Measurements from ENCODE around the gene SLC35D2. TPM values are rescaled to one million over a fixed set of nuclear protein-coding genes. Genes with fewer than 3 reads are reported as not detected.

Gene SLC35D2
- total RNA-seq, 2 donors from 2014 or later, result 1.5 to 1.8 TPM

DNA sequence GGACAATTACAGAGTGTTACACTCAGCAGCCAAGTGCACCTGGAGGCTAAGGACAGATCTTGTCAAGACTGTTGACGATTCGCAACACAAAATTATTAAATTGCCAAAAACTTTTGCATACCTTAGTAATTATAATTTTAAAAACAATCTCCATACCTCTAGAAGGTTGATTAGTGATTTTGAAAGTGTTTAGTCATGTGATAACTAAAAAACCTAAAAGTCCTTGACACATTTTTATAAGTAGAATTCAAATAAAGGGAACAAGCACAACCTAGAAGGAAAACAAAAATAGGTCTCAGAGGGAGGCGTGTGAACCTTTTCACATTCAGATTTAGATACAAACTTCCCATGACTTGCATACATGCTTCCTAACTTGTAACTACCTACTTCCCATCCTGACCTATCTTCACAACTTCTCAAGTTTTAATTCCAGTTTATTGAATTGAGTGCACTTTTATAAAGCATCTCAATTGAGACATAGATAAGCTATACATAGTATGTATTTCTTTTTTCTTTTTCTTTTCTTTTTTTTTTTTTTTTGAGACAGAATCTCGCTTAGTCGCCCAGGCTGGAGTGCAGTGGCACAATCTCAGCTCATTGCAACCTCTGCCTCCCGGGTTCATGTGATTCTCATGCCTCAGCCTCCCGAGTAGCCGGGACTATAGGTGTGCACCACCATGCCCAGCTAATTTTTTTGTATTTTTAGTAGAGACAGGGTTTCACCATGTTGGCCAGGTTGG, 28.8 kb upstream of the SLC35D2 start:
- DNase-seq (ENCODE audit: low spot score in 2 of 2), result no peak
- ATAC-seq, result no peak
- Mint-ChIP-seq H3K36me3 (peaks cover 16 to 25% of the 10 kb centered on the region in 2 donors), H3K27ac (no peak overlapping the region), H3K9me3 (no peaks in the 10 kb centered on the region)

DNA sequence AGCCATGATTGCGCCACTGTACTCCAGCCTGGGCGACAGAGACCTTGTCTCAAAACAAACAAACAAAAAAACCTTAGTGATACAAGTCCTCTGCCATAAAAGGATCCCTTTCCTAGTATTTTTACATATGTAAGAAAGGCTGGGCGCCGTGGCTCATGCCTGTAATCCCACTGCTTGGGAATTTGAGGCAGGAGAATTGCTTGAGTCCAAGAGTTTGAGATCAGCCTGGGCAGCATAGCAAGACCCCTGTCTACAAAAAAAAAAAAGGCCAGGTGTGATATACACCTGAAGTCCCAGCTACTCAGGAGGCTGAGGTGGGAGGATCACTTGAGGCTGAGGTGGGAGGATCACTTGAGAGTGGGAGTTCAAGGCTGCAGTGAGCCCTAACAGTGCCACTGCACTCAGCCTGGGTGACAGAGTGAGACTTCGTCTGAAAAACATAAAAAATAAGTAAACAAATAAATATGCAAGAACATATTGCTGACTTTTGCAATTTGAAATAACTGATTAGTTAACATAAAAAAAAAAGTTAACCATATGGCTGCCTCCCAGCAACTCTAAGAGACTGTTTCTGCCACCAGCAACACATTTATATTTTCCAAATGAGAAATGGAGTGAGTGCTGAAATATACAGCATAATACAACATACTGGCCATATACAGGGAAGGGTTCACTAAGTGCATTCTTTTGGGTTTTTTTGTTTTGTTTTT, 27.8 kb upstream of the SLC35D2 start:
- Mint-ChIP-seq H3K36me3 (peaks cover 12 to 23% of the 10 kb centered on the region in 2 donors), H3K27ac (no peak overlapping the region), H3K9me3 (no peaks in the 10 kb centered on the region)
- ATAC-seq (no peak), DNase-seq (ENCODE audit: low spot score in 2 of 2) (no peak)

GRCh38 chr9:96408409-96409280, 25.1 kb upstream of the SLC35D2 start:
- Mint-ChIP-seq H3K27ac (peak overlapping the region in 1 of 2 donors; percentile 29), H3K9me3 (no peaks in the 10 kb centered on the region), H3K36me3 (peaks cover 12 to 23% of the 10 kb centered on the region in 2 donors)
- DNase-seq (ENCODE audit: low spot score in 2 of 2) (no peak), ATAC-seq (peak; percentile 34 to 56)

- H3K36me3 Mint-ChIP-seq, result peaks cover 20 to 22% of the 10 kb centered on the region in 2 donors
- peak overlapping the region in 1 of 2 donors; percentile 77 for H3K27ac Mint-ChIP-seq
- DNase-seq (ENCODE audit: low spot score in 2 of 2) (no peak), ATAC-seq (no peak)
- H3K9me3 Mint-ChIP-seq, result no peaks in the 10 kb centered on the region
These were observed 16.8 kb upstream of the SLC35D2 start for GRCh38 chr9:96400132-96400910.

GRCh38 chr9:96399325-96399633, 15.8 kb upstream of the SLC35D2 start:
- peaks cover 23 to 26% of the 10 kb centered on the region in 2 donors for H3K36me3 Mint-ChIP-seq
- ATAC-seq (no peak), DNase-seq (ENCODE audit: low spot score in 2 of 2) (no peak)
- H3K27ac Mint-ChIP-seq, result peak overlapping the region in 1 of 2 donors; percentile 77
- H3K9me3 Mint-ChIP-seq, result no peaks in the 10 kb centered on the region

- Mint-ChIP-seq H3K36me3 (peaks cover 23 to 26% of the 10 kb centered on the region in 2 donors), H3K27ac (peak overlapping the region; percentile 2 to 77), H3K9me3 (no peaks in the 10 kb centered on the region)
- ATAC-seq (no peak), DNase-seq (ENCODE audit: low spot score in 2 of 2) (no peak)
These were observed 15.2 kb upstream of the SLC35D2 start for GRCh38 chr9:96398582-96399324.

- no peak for ATAC-seq
- no peaks in the 10 kb centered on the region for H3K9me3 Mint-ChIP-seq
- DNase-seq (ENCODE audit: low spot score in 2 of 2), result no peak
- no peak overlapping the region for H3K27ac Mint-ChIP-seq
- H3K36me3 Mint-ChIP-seq, result peaks cover 26 to 32% of the 10 kb centered on the region in 2 donors
These were observed 12.5 kb upstream of the SLC35D2 start for GRCh38 chr9:96395964-96396363.

DNA sequence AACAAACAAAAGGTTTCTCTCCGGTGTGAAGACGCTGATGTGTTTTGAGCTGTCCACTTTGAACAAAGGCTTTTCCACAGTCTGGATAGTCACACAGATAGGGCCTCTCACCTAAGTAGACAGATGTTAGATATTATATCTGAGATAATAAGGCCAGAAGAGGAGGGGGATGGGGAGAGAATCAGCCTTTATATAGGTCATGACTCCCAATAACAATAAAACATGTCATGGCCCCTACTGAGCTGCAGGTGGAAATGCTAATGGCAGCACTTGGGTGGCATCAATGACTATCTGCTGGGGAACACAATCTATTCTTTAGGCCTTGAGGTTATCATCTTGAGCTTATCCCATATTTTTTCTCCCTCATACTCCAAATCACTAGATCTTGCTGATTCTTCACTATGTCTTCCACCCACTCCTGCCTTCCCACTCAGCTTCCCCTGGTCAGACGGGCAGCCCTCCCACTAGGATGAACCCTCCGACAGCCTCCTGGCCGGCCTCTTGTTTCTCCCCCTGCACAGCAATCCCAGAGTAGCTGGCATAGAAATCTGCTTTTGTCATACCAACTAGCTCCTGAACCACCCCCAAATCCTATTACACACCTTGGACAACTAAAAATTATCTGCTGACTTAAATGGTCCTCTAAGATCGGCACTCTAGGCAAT, 11.5 kb upstream of the SLC35D2 start:
- H3K36me3 Mint-ChIP-seq, result peaks cover 16 to 31% of the 10 kb centered on the region in 2 donors
- ATAC-seq (no peak), DNase-seq (ENCODE audit: low spot score in 2 of 2) (no peak)
- no peaks in the 10 kb centered on the region for H3K9me3 Mint-ChIP-seq
- peak overlapping the region in 1 of 2 donors; percentile 38 for H3K27ac Mint-ChIP-seq

- DNase-seq (ENCODE audit: low spot score in 2 of 2) (no peak), ATAC-seq (no peak)
- peak overlapping the region in 1 of 2 donors; percentile 19 for H3K27ac Mint-ChIP-seq
- H3K36me3 Mint-ChIP-seq, result peaks cover 15 to 25% of the 10 kb centered on the region in 2 donors
- no peaks in the 10 kb centered on the region for H3K9me3 Mint-ChIP-seq
These were observed 8.8 kb upstream of the SLC35D2 start for GRCh38 chr9:96392263-96392662.

- no peak for ATAC-seq
- peaks cover 15 to 31% of the 10 kb centered on the region in 2 donors for H3K36me3 Mint-ChIP-seq
- no peak for DNase-seq (ENCODE audit: low spot score in 2 of 2)
- H3K27ac Mint-ChIP-seq, result peak overlapping the region; percentile 12 to 80
- H3K9me3 Mint-ChIP-seq, result no peaks in the 10 kb centered on the region
These were observed 7.7 kb upstream of the SLC35D2 start for GRCh38 chr9:96391021-96391765.

- no peak overlapping the region for H3K27ac Mint-ChIP-seq
- DNase-seq (ENCODE audit: low spot score in 2 of 2) (no peak), ATAC-seq (no peak)
- H3K36me3 Mint-ChIP-seq, result peaks cover 14 to 22% of the 10 kb centered on the region in 2 donors
- no peaks in the 10 kb centered on the region for H3K9me3 Mint-ChIP-seq
These were observed 4.6 kb upstream of the SLC35D2 start for GRCh38 chr9:96388144-96388543.

GRCh38 chr9:96386157-96386556, 2.6 kb upstream of the SLC35D2 start:
- no peak for DNase-seq (ENCODE audit: low spot score in 2 of 2)
- ATAC-seq, result no peak
- Mint-ChIP-seq H3K9me3 (no peaks in the 10 kb centered on the region), H3K27ac (no peak overlapping the region), H3K36me3 (peaks cover 6 to 14% of the 10 kb centered on the region in 2 donors)

GRCh38 chr9:96382839-96383164, 709 bp downstream of the SLC35D2 start:
- no peak overlapping the region for H3K27ac Mint-ChIP-seq
- no peaks in the 10 kb centered on the region for H3K9me3 Mint-ChIP-seq
- ATAC-seq, result no peak

GRCh38 chr9:96382175-96382574, 1.3 kb downstream of the SLC35D2 start:
- H3K9me3 Mint-ChIP-seq, result no peaks in the 10 kb centered on the region
- ATAC-seq, result peak; percentile 19 to 37
- DNase-seq (ENCODE audit: low spot score in 2 of 2), result no peak
- peaks cover 6% of the 10 kb centered on the region in 2 donors for H3K36me3 Mint-ChIP-seq
- H3K27ac Mint-ChIP-seq, result peak overlapping the region in 1 of 2 donors; percentile 22

More at GRCh38 chr9:96382839-96383164, 709 bp downstream of the SLC35D2 start:
- DNase-seq (ENCODE audit: low spot score in 2 of 2), result no peak
- peaks cover 6% of the 10 kb centered on the region in 2 donors for H3K36me3 Mint-ChIP-seq

- H3K36me3 Mint-ChIP-seq, result peaks cover 2 to 6% of the 10 kb centered on the region in 2 donors
- peak overlapping the region in 1 of 2 donors; percentile 22 for H3K27ac Mint-ChIP-seq
- no peak for DNase-seq (ENCODE audit: low spot score in 2 of 2)
- ATAC-seq, result no peak
- no peaks in the 10 kb centered on the region for H3K9me3 Mint-ChIP-seq
These were observed 1.8 kb downstream of the SLC35D2 start for GRCh38 chr9:96381696-96382095.
